Neutrophil (primary cell): ENCODE data around the gene CPN2.

Experiments used
- H3K27ac ChIP-seq: fragments of 200-600 bp; sonication (generic); 2 replicates; pipeline ENCODE4 v1.5.1; 2016; ENCODE audit warnings: mild to moderate bottlenecking, moderate library complexity
- H3K27me3 ChIP-seq: fragments of 200-600 bp; sonication (generic); 2 replicates; pipeline ENCODE4 v1.6.0; 2016; ENCODE audit warnings: mild to moderate bottlenecking
- H3K36me3 ChIP-seq: fragments of 200-600 bp; sonication (generic); 2 replicates; pipeline ENCODE4 v1.5.1; 2017
- H3K4me1 ChIP-seq, 2 experiments: fragments of 200-600 bp in 1 of 2; sonication (generic) in 1 of 2; 1 replicate in 1 of 2; 2 replicates in 1 of 2; pipeline versions ENCODE4 v1.5.1 to v1.6.1; 2013 to 2016; ENCODE audit warnings: low read depth in 1 of 2, low read length in 1 of 2, mild to moderate bottlenecking in 1 of 2, moderate library complexity in 1 of 2; ENCODE audit not compliant: control insufficient read depth in 1 of 2, insufficient read depth in 1 of 2
- H3K4me3 ChIP-seq, 2 experiments: fragments of 200-600 bp in 1 of 2; sonication (generic) in 1 of 2; 1 replicate in 1 of 2; 2 replicates in 1 of 2; pipeline ENCODE4 v1.5.1; 2013 to 2016; ENCODE audit warnings: low read depth in 1 of 2, low read length in 1 of 2, mild to moderate bottlenecking in 1 of 2, moderate library complexity in 1 of 2
- H3K9me3 ChIP-seq: fragments of 200-600 bp; sonication (generic); 2 replicates; pipeline ENCODE4 v1.5.1; 2016
- CTCF ChIP-seq: fragments of 200-600 bp; sonication (generic); IDR thresholded peaks from 2 replicates; pipeline ENCODE4 v1.5.1; 2016; ENCODE audit warnings: antibody characterized with exemption

The CPN2 gene

GRCh38 chr3:194364314-194364651, 13.2 kb upstream of the CPN2 start:
- no peak overlapping the region for H3K27ac ChIP-seq
- no peaks in the 10 kb centered on the region for H3K9me3 ChIP-seq
- no peaks in the 10 kb centered on the region for H3K36me3 ChIP-seq
- H3K4me3 ChIP-seq: no peak overlapping the region
- TF ChIP-seq CTCF: no peak
- H3K27me3 ChIP-seq: peaks cover 18% of the 10 kb centered on the region
- H3K4me1 ChIP-seq: no peaks in the 10 kb centered on the region

- no peaks in the 10 kb centered on the region for H3K9me3 ChIP-seq
- no peak for TF ChIP-seq CTCF
- no peaks in the 10 kb centered on the region for H3K4me1 ChIP-seq
- no peak overlapping the region for H3K4me3 ChIP-seq
- H3K27ac ChIP-seq: no peak overlapping the region
- H3K27me3 ChIP-seq: peaks cover 9% of the 10 kb centered on the region
- H3K36me3 ChIP-seq: no peaks in the 10 kb centered on the region
Observed at GRCh38 chr3:194360568-194360967, 9.4 kb upstream of the CPN2 start.

GRCh38 chr3:194357681-194358080, 6.6 kb upstream of the CPN2 start:
- no peak overlapping the region for H3K4me3 ChIP-seq
- no peak overlapping the region for H3K27ac ChIP-seq
- H3K9me3 ChIP-seq: no peaks in the 10 kb centered on the region
- no peaks in the 10 kb centered on the region for H3K4me1 ChIP-seq
- H3K36me3 ChIP-seq: no peaks in the 10 kb centered on the region
- H3K27me3 ChIP-seq: peaks cover 9% of the 10 kb centered on the region
- no peak for TF ChIP-seq CTCF

- H3K4me3 ChIP-seq: no peak overlapping the region
- no peak overlapping the region for H3K27ac ChIP-seq
- H3K9me3 ChIP-seq: no peaks in the 10 kb centered on the region
- peaks cover 9% of the 10 kb centered on the region for H3K27me3 ChIP-seq
- H3K36me3 ChIP-seq: no peaks in the 10 kb centered on the region
- H3K4me1 ChIP-seq: no peaks in the 10 kb centered on the region
- TF ChIP-seq CTCF: no peak
Observed at GRCh38 chr3:194355379-194355778, 4.3 kb upstream of the CPN2 start.

GRCh38 chr3:194354315-194354714, 3.2 kb upstream of the CPN2 start:
- no peaks in the 10 kb centered on the region for H3K36me3 ChIP-seq
- H3K4me1 ChIP-seq: no peaks in the 10 kb centered on the region
- H3K4me3 ChIP-seq: no peak overlapping the region
- H3K27me3 ChIP-seq: peaks cover 9% of the 10 kb centered on the region
- no peak for TF ChIP-seq CTCF
- H3K27ac ChIP-seq: no peak overlapping the region
- H3K9me3 ChIP-seq: no peaks in the 10 kb centered on the region

- no peaks in the 10 kb centered on the region for H3K9me3 ChIP-seq
- no peaks in the 10 kb centered on the region for H3K36me3 ChIP-seq
- H3K27me3 ChIP-seq: no peaks in the 10 kb centered on the region
- TF ChIP-seq CTCF: no peak
- no peak overlapping the region for H3K4me3 ChIP-seq
- no peak overlapping the region for H3K27ac ChIP-seq
- no peaks in the 10 kb centered on the region for H3K4me1 ChIP-seq
Observed at GRCh38 chr3:194352667-194353246, 1.6 kb upstream of the CPN2 start.
